Islet precursor cell (in vitro differentiated cells): ENCODE results near the gene MICAL3.

ENCODE experiments used
- DNase-seq: peaks from one replicate; pipeline ENCODE4 v3.0.0-alpha.2; 2018

Gene MICAL3

GRCh38 chr22:17787716-17788330, 236.5 kb downstream of the MICAL3 start:
- DNase-seq: no peak

- DNase-seq: no peak
These were observed 237.1 kb downstream of the MICAL3 start for GRCh38 chr22:17787241-17787640.

- DNase-seq: no peak
These were observed 237.8 kb downstream of the MICAL3 start for GRCh38 chr22:17786435-17787161.

GRCh38 chr22:17785185-17786184, 238.9 kb downstream of the MICAL3 start:
- peak; percentile 87 for DNase-seq

- DNase-seq: no peak
These were observed 239.6 kb downstream of the MICAL3 start for GRCh38 chr22:17784776-17785175.

- DNase-seq: no peak
These were observed 240.4 kb downstream of the MICAL3 start for GRCh38 chr22:17783773-17784480.

GRCh38 chr22:17783312-17783711, 241.0 kb downstream of the MICAL3 start:
- DNase-seq: no peak

- no peak for DNase-seq
These were observed 241.7 kb downstream of the MICAL3 start for GRCh38 chr22:17782621-17783020.

GRCh38 chr22:17782158-17782557, 242.2 kb downstream of the MICAL3 start:
- no peak for DNase-seq

- DNase-seq: no peak
These were observed 242.9 kb downstream of the MICAL3 start for GRCh38 chr22:17781319-17782031.

GRCh38 chr22:17780741-17781318, 243.5 kb downstream of the MICAL3 start:
- DNase-seq: no peak

- DNase-seq: no peak
These were observed 244.1 kb downstream of the MICAL3 start for GRCh38 chr22:17780116-17780740.

GRCh38 chr22:17779286-17780115, 244.9 kb downstream of the MICAL3 start:
- no peak for DNase-seq

- no peak for DNase-seq
These were observed 245.9 kb downstream of the MICAL3 start for GRCh38 chr22:17778412-17778976.

- no peak for DNase-seq
These were observed 246.7 kb downstream of the MICAL3 start for GRCh38 chr22:17777717-17778044.

GRCh38 chr22:17777005-17777716, 247.2 kb downstream of the MICAL3 start:
- DNase-seq: no peak

- DNase-seq: no peak
These were observed 248.4 kb downstream of the MICAL3 start for GRCh38 chr22:17775781-17776465.

GRCh38 chr22:17774926-17775685, 249.3 kb downstream of the MICAL3 start:
- no peak for DNase-seq
